Hepatocyte (in vitro differentiated cells): Measurements from ENCODE around the gene TOGARAM2.

ENCODE experiments used
- EZH2 ChIP-seq: fragments of 200-600 bp; sonication (generic); IDR thresholded peaks from 2 replicates; pipeline ENCODE4 v1.6.1; 2016; ENCODE audit warnings: antibody characterized with exemption, mild to moderate bottlenecking, borderline replicate concordance
- EZH2phosphoT487 ChIP-seq: fragments of 200-600 bp; sonication (generic); IDR thresholded peaks from one replicate; pipeline ENCODE4 v1.6.1; 2018; ENCODE audit warnings: antibody characterized with exemption, mild to moderate bottlenecking, low read depth, moderate library complexity; ENCODE audit not compliant: unreplicated experiment, severe bottlenecking
- TF ChIP-seq, protein P1 (sequence below): fragments of 200-600 bp; sonication (generic); IDR thresholded peaks from 2 replicates; pipeline ENCODE4 v1.5.1; 2016; ENCODE audit warnings: antibody characterized with exemption, mild to moderate bottlenecking; ENCODE audit not compliant: poor library complexity

DNA sequence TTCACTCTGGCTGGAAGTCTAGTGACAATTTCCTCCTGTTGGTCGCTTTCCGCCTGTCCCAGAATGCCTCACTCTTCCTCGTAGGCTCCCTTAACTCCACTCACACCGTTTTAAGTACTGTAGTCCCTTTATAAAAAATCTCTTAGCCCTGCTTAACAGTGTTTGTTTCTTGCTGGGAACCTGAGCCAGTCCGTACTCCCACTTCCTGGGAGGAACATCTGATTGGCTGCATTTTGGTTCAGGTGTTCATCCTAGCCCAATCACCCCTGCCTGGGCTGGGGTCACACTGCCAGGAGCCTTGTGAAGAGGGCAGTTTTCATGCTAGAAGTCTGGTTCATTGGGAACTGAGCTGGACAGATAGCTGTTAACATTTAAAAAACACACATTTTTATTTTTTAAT is 25.6 kb upstream of the TOGARAM2 start:
- TF ChIP-seq, protein P1, sequence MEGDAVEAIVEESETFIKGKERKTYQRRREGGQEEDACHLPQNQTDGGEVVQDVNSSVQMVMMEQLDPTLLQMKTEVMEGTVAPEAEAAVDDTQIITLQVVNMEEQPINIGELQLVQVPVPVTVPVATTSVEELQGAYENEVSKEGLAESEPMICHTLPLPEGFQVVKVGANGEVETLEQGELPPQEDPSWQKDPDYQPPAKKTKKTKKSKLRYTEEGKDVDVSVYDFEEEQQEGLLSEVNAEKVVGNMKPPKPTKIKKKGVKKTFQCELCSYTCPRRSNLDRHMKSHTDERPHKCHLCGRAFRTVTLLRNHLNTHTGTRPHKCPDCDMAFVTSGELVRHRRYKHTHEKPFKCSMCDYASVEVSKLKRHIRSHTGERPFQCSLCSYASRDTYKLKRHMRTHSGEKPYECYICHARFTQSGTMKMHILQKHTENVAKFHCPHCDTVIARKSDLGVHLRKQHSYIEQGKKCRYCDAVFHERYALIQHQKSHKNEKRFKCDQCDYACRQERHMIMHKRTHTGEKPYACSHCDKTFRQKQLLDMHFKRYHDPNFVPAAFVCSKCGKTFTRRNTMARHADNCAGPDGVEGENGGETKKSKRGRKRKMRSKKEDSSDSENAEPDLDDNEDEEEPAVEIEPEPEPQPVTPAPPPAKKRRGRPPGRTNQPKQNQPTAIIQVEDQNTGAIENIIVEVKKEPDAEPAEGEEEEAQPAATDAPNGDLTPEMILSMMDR: no peak
- no peak for TF ChIP-seq EZH2
- no peak for TF ChIP-seq EZH2phosphoT487
